Activated CD4-positive, alpha-beta T cell treated with anti-CD3 and anti-CD28 coated beads, Interleukin-2, amount 50 U/mL, for 16 hours (primary cell): ENCODE results near the gene CEP104.
"Not testable (repeated sequence)": the region's sequence is repeated elsewhere in the genome, so short reads cannot be mapped to it uniquely, and the experiment has no call there.

Experiments used
- DNase-seq: peaks from one replicate; pipeline ENCODE4 v3.0.0-alpha.2; 2020

CEP104 gene

DNA sequence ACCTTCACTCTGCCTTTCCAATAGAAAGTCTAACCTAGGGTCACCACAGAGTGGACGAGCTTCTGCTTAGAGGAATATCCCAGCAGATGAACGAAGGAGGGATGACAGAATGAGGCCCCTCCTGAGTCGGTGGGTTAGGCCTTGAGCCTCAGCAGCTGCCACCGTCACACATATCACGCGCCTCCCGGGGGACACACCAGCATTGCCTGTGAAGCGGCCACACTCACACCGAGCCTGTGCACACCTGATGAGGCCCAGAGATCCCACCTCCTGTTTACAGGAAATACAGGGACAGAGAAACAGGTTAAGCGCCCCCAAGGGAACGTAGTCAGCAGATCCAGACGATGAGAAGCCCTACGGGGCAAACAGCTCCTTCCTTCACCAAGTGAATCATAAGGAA lies 35.6 kb downstream of the CEP104 start:
- no peak for DNase-seq

DNA sequence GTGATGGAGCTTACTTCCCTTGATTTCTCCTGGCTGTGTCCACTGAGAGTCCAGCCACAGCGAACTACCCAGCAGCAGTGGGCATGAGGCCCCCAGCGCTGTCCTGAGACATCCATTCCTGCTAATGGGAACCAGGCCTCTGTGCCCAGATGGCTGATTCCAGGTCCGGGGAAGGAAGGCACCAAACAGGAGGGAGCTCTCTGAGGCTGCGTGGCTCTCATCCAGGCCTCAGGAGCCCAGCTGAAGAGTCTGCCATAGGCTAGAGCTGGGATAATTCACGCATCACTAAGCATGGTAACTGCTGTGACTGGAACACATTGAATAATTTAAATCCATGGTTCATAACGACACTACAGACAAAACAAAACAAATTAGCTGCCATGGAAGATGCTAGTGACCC lies 36.0 kb downstream of the CEP104 start:
- no peak for DNase-seq

- no peak for DNase-seq
Measured at GRCh38 chr1:3820316-3820715, 36.7 kb downstream of the CEP104 start.

GRCh38 chr1:3819771-3820200 lies 37.2 kb downstream of the CEP104 start:
- DNase-seq = no peak

DNA sequence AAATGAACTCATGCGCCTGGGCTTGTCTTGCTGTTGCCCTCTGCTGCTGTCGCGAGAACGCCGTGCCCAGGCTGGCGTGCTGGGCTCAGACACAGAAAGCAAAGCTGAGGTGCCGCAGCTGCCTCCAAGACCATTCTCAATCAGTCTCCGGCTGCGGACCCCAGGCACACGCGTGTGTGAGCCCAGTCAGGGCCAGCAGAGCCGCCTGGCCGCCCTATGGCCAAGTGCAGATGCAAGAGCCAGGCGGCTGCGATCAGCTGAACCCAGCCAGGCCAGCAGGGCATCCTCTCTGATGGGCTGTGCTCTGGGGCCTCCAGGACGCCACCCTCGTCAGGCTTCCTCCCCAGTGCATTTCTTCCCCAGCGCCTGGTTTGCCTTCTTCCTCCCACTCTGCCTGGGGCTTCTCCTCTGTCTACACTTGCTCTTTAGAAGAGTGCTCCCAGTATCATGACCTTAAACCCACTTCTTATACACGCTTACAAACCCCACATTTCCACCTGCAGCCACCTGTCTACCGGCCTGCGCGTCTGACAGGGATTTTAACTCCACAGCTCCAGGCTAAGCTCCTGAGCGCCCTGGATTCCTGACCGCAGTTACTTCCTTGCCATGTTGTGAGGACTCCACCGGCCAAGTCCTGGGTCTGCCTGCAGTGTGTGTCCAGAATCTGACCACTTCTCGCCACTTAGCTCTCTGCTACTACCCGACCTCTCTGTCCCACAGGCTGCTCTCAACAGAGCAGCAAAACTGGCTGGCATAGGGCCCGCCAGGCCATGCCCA lies 39.0 kb downstream of the CEP104 start:
- DNase-seq = no peak

DNA sequence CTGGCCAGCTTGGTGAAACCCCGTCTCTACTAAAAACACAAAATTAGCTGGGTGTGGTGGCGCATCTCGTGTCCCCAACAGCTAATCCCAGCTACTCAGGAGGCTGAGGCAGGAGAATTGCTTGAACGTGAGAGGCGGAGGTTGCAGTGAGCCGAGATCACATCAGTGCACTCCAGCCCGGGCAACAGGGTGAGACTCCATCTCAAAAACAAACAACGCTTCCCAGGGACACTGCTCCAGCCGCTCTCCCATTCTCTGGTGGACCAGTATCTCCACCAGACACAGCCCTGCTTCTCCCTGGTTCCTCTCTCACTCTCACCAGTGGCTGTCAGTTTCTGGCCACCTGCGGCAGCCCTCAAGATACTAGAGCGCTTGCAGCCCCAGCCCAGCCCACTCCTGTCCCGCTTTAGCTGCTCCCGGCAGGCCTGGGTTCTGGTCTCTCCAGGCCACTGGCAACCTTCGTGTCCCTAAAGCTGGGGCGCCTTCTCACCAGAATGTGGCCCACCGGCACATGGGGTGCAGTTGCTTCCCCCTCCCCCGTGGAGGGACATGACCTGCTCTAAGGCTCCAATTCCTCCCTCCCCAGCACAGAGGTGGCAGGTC lies 39.8 kb downstream of the CEP104 start:
- no peak for DNase-seq

DNA sequence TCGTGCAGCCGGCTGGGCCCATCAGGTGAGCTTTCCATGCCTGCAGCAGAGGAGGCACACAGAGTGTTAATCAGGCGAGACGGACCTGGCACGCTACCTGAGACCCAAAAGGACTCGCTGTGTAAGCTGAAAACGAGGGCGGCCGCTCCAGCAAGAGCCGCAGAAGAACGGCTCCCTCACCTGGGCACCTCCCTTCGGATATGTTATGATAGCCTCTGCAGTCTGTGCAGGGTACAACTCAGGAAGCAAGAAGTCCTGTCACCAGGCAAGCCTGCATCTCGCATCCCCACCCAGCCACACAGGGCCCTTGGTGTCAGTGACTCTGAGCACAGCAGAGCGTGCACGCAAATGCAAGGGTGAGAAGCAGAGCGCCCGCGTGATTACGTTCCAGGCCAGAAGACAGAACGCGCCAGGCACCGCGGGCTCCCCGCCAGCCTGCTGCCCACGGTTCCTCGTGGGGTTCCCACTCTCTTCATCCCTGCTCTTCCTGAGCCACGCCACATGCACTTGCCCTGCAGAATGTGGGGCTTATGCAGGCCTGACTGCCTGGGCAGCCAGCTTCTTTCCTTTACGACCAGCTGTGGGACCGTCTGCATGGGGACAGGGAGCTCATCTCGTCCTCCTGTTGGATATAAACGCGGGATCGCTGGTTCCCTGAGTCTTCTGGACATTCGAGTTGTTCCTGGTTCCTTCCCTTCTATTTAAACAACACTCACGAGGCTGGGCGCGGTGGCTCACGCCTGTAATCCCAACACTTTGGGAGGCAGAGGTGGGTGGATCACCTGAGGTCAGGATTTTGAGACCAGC lies 40.5 kb downstream of the CEP104 start:
- DNase-seq = no peak

- no peak for DNase-seq
Measured at GRCh38 chr1:3814771-3815561, 42.0 kb downstream of the CEP104 start.

- DNase-seq = no peak
Measured at GRCh38 chr1:3814065-3814464, 42.9 kb downstream of the CEP104 start.

DNA sequence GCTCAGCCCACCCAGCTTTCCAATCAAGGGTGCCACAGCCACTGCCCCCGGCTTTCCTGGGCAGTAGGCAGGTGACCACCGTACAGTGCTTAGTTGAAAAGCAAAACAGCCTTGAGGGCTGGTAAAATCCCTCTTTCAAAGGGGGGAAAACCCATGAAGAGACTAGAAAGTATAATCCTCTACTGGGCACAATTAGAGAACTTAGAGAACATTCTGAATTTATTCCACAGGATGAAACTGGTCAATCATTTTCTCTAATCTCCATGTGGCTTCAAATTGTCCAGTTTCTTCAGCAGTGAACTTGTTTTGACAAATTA lies 45.5 kb downstream of the CEP104 start:
- DNase-seq = no peak

- not testable (repeated sequence) for DNase-seq
Measured at GRCh38 chr1:3810149-3810761, 46.8 kb downstream of the CEP104 start.

DNA sequence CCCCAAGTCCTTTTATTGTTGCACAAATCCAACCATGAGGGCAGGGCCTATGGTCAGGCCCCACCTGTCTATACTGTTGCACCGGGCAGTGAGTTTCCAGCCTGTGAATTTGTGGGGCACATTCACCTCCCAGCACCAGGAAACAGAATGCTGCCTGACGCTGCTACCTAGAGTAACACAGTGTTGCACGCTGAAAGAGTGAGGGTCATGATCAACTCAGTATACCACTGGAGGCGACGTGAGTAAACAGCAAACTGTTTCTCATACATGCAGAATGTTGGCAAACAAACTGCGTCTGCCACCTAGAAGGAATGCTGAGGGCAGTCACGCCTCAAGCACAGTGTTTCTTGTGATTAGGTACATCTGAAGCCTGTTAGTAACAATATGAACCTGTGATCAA lies 47.3 kb downstream of the CEP104 start:
- no peak for DNase-seq

DNA sequence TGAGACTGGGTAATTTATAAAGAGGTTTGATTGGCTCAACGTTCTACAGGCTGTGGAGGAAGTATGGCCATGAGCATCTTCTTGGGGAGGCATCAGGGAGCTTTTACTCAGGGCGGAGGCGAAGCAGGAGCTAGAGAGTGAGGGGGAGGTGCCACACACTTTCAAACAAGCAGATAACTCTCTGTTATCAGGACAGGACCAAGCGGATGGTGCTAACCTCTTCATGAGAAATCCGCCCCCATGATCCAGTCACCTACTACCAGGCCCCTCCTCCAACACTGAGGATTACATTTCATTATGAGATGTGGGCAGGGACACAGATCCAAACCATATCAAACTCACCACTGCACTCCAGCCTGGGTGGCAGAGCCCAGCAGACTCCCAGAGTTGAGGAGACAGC lies 49.2 kb downstream of the CEP104 start:
- no peak for DNase-seq

GRCh38 chr1:3805038-3805437 lies 52.0 kb downstream of the CEP104 start:
- DNase-seq = no peak

DNA sequence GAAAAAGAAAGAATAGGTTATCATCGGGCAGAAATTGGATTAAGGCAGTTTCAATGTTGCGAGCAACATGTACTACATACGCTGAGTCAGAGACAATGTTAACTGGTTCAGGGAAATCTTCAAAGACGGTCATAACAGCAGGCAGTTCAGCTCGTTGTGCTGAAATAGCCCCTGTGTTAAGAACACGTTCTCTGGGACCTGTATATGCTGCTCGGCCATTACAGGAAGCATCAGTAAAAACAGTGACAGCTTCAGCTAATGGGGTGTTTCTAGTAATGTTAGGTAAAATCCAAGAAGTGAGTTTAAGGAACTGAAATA lies 52.4 kb downstream of the CEP104 start:
- not testable (repeated sequence) for DNase-seq

DNA sequence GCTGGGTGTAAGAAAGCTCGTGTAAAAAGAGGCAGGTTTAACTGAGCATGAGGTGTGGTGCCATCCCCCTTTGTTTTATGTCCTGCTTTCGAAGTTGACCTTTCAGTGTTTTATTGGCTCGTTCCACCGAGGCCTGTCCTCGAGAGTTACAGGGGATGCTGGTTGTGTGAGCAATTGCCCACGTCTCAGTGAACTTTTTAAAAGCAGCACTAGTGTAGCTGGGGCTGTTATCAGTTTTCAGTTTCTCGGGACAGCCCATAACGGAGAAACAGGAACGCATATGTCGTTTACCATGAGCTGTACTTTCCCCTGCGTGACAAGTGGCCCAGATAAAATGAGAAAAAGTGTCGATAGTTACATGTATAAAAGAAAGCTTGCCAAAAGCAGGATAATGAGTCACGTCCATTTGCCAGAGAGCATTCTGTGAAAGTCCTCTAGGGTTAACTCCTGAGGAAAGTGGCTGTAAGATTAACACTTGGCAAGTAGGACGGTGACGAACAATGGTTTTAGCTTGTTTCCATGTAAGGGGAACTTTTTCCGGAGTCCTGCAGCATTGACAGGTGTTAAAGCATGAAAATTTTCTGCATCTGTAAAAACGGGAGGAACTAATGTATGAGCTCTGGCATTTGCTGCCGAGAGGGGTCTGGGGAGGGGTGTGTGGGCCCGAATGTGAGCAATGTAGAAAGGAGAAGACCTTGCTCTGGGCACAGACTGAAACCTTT lies 52.9 kb downstream of the CEP104 start:
- DNase-seq = no peak

- DNase-seq = not testable (repeated sequence)
Measured at GRCh38 chr1:3800795-3801194, 56.2 kb downstream of the CEP104 start.

DNA sequence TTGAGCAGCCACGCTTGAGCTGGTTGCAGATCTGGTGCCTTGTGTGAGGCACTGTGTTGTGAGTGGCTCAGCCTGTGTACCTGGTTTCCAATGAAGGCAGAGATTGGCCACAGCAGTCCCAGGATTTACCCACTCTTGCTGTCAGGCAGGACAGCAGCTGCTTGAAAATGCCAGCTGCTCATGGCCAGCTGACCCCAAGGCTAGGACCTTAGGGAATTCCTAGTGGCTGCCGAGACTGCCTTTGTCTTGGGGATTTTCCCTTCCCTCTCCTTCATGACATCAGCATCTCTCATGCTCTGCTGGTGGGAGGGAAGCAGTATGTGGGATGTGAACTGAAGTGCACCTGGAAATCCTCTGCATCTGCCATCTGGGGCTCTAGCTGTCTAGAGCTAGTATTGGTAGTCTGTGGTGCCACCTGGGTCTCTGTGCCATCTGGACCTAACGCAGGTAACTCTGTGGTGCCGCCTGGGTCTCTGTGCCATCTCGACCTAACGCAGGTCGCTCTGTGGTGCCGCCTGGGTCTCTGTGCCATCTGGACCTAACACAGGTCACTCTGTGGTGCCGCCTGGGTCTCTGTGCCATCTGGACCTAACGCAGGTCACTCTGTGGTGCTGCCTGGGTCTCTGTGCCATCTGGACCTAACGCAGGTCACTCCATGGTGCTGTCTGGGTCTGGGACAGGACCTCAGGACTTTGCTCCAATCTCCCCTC lies 56.9 kb downstream of the CEP104 start:
- no peak for DNase-seq

DNA sequence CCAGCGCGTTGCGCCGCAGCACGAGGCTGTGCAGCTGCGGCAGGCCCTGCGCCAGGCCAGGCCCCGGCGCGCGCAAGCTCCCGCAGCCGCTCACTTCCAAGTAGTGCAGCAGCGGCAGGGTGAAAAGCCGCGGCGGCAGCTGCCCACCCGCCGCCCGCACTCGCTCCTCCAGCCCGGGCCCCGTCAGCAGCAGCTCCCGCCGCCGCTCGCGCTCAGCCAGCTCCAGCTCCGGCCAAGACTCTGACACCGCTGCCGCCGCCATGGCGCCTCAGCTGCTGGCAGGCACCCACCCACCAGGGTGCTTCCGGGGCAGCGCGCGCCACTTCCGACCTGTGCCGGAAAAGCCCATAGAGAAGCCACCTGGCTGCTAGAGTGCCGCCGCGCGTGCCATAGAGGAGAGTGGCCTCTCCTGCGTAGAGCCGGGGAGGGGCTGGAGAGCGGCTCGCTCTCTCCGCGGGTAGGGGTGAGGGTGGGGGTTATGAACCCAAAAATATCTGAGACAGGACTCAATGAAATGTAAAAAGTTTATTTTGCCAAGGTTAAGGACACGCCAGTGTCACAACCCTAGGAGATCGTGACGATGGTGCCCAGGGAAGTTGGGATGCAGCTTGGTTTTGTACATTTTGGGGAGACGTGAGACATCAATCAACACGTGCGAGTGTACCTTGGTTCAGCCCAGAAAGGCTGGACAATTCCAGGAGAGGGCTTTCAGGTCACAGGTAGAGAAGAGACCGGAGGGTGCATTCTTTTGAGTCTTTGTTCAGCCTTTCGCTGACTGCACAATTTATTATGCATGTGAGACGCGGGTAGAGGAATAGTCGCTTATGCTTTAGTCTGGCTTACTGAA lies 60.6 kb downstream of the CEP104 start, which contains the start of gene LRRC47:
LRRC47 (minus strand) TSS at position 284 of the 847 bp plus-strand sequence; CDS start at position 262, 22 bp downstream.
- DNase-seq = peak; percentile 96

- no peak for DNase-seq
Measured at GRCh38 chr1:3795453-3796214, 61.4 kb downstream of the CEP104 start.
